HepG2 (cell line): ENCODE data around the gene HAUS5.

Source experiments
- ATF3 ChIP-seq: sonication (generic); formaldehyde crosslinking; IDR thresholded peaks from 2 replicates; pipeline ENCODE4 v1.4.0; 2020; ENCODE audit warnings: missing genetic modification reagents
- CTCF ChIP-seq: sonication (generic); formaldehyde crosslinking; IDR thresholded peaks from 2 replicates; pipeline ENCODE4 v1.5.0; 2020; ENCODE audit warnings: mild to moderate bottlenecking, missing genetic modification reagents, moderate library complexity
- EED ChIP-seq: sonication (generic); formaldehyde crosslinking; IDR thresholded peaks from 2 replicates; pipeline ENCODE4 v1.5.0; 2020; ENCODE audit warnings: mild to moderate bottlenecking, missing genetic modification reagents
- ELK4 ChIP-seq: sonication (generic); formaldehyde crosslinking; IDR thresholded peaks from 2 replicates; pipeline ENCODE4 v1.9.0; 2021; ENCODE audit warnings: missing genetic modification reagents, borderline replicate concordance
- GABPA ChIP-seq, 2 experiments: IDR thresholded peaks; 2 replicates each; pipeline ENCODE4 v1.6.1; 2011 to 2016; ENCODE audit warnings: low read depth in 2 of 2, low read length in 1 of 2, missing biosample characterization in 1 of 2, missing genetic modification characterization in 1 of 2
- MXD4 ChIP-seq: IDR thresholded peaks from 2 replicates; pipeline ENCODE4 v1.6.1; 2016; ENCODE audit warnings: mild to moderate bottlenecking, missing biosample characterization, missing genetic modification reagents
- PHF8 ChIP-seq: sonication (generic); formaldehyde crosslinking; IDR thresholded peaks from 2 replicates; pipeline ENCODE4 v1.5.0; 2020; ENCODE audit warnings: missing genetic modification reagents
- PRPF4 ChIP-seq: fragments of 200-400 bp; formaldehyde crosslinking; IDR thresholded peaks from 2 replicates; pipeline ENCODE4 v1.6.1; 2016; ENCODE audit warnings: low read length, low read depth; ENCODE audit not compliant: poor library complexity, severe bottlenecking
- RAD21 ChIP-seq: fragments of 450-650 bp; formaldehyde crosslinking; IDR thresholded peaks from 2 replicates; pipeline ENCODE4 v1.5.0; 2020; ENCODE audit warnings: mild to moderate bottlenecking
- SMYD3 ChIP-seq: sonication (generic); formaldehyde crosslinking; IDR thresholded peaks from 2 replicates; pipeline ENCODE4 v1.8.1; 2023; ENCODE audit warnings: mild to moderate bottlenecking, missing genetic modification reagents
- YY1 ChIP-seq: IDR thresholded peaks from 2 replicates; pipeline ENCODE4 v1.6.1; 2011; ENCODE audit warnings: low read length, low read depth, moderate library complexity, mild to moderate bottlenecking; ENCODE audit not compliant: insufficient read depth, insufficient replicate concordance
- ZBTB10 ChIP-seq: sonication (generic); formaldehyde crosslinking; IDR thresholded peaks from 2 replicates; pipeline ENCODE4 v1.4.0; 2020; ENCODE audit warnings: missing genetic modification reagents, borderline replicate concordance
- ZNF878 ChIP-seq: sonication (generic); formaldehyde crosslinking; IDR thresholded peaks from 2 replicates; pipeline ENCODE4 v1.8.1; 2023; ENCODE audit warnings: mild to moderate bottlenecking, missing genetic modification reagents, moderate library complexity
- ZZZ3 ChIP-seq: sonication (generic); formaldehyde crosslinking; IDR thresholded peaks from 2 replicates; pipeline ENCODE4 v1.4.0; 2020; ENCODE audit warnings: missing genetic modification reagents, mild to moderate bottlenecking, borderline replicate concordance

GRCh38 chr19:35671818-35672217, 59.3 kb downstream of the HAUS5 start:
- no peak for TF ChIP-seq ATF3 (CRISPR knock-in tag)
- TF ChIP-seq CTCF (CRISPR knock-in tag), result no peak
- TF ChIP-seq GABPA (IDR thresholded peaks at IDR 0.05; ENCODE audit: low read depth, low read length), result no peak
- TF ChIP-seq GABPA (CRISPR knock-in tag; IDR thresholded peaks at IDR 0.05; ENCODE audit: low read depth), result no peak
- no peak for TF ChIP-seq MXD4
- TF ChIP-seq ZBTB10 (CRISPR knock-in tag), result no peak
- TF ChIP-seq RAD21 (CRISPR knock-in tag), result no peak
- TF ChIP-seq ZZZ3 (CRISPR knock-in tag), result no peak
- TF ChIP-seq ELK4, result no peak
- TF ChIP-seq ZNF878 (CRISPR knock-in tag), result no peak
- no peak for TF ChIP-seq EED
- TF ChIP-seq YY1, result no peak
- no peak for TF ChIP-seq PHF8 (CRISPR knock-in tag)
- no peak for TF ChIP-seq SMYD3 (CRISPR knock-in tag)
- TF ChIP-seq PRPF4, result no peak
